Gastroesophageal sphincter (tissue), 4 donors: Measurements from ENCODE around the gene GRIK3. TPM values are rescaled to one million over a fixed set of nuclear protein-coding genes. Genes with fewer than 3 reads are reported as not detected.

Experiments
- ATAC-seq: fragments of 150-250 bp; one replicate; pipeline ENCODE4 v1.9.1; 2016; ENCODE audit warnings: mild to moderate bottlenecking, moderate library complexity
- H3K27ac ChIP-seq, 4 donors: fragments of 200-600 bp; sonication (generic) in 3 of 4; 1 replicate in 3 of 4; 2 replicates in 1 of 4; pipeline ENCODE4 v1.5.1; 2016 to 2019
- H3K27me3 ChIP-seq: fragments of 200-600 bp; sonication (generic); one replicate; pipeline ENCODE4 v1.5.1; 2019
- H3K36me3 ChIP-seq, 2 donors: fragments of 200-600 bp; sonication (generic); one replicate each; pipeline ENCODE4 v1.5.1; 2019; ENCODE audit warnings: control low read depth in 1 of 2
- H3K4me1 ChIP-seq, 3 donors: fragments of 200-600 bp; sonication (generic); 1 replicate in 2 of 3; 2 replicates in 1 of 3; pipeline ENCODE4 v1.5.1; 2016 to 2019; ENCODE audit warnings: control low read depth in 2 of 3
- H3K4me3 ChIP-seq, 2 donors: fragments of 200-600 bp; sonication (generic); one replicate each; pipeline ENCODE4 v1.5.1; 2019; ENCODE audit warnings: mild to moderate bottlenecking in 1 of 2, moderate library complexity in 1 of 2
- H3K9me3 ChIP-seq, 3 donors: fragments of 200-600 bp; sonication (generic); one replicate each; pipeline ENCODE4 v1.5.1; 2017 to 2019; ENCODE audit warnings: control low read depth in 2 of 3
- EP300 ChIP-seq: sonication (generic); formaldehyde crosslinking; IDR thresholded peaks from one replicate; pipeline ENCODE4 v1.6.1; 2017; ENCODE audit warnings: antibody characterized with exemption, mild to moderate bottlenecking
- POLR2A ChIP-seq, 2 donors: fragments of 450-650 bp; IDR thresholded peaks; one replicate each; pipeline ENCODE4 v1.6.1; 2017; ENCODE audit warnings: antibody characterized with exemption in 2 of 2, mild to moderate bottlenecking in 2 of 2, moderate library complexity in 1 of 2
- POLR2AphosphoS5 ChIP-seq: sonication (generic); formaldehyde crosslinking; IDR thresholded peaks from one replicate; pipeline ENCODE4 v1.6.1; 2017; ENCODE audit warnings: antibody characterized with exemption
- WGBS, 2 donors: methylation state at CpG; one replicate each; pipeline ENCODE4 v1.1.5; 2018; ENCODE audit warnings: low coverage in 1 of 2; 5-methylcytosine and 5-hydroxymethylcytosine counted together
- total RNA-seq, 4 donors: library from RNA; depleted of rRNA; stranded (reverse); fragments of >200 nt; gene quantifications; one replicate each; pipeline ENCODE4 v1.1.0, GENCODE V29; 2016
- TF ChIP-seq, protein P1 (sequence below), 4 experiments: fragments of 200-600 bp in 2 of 4; fragments of 450-650 bp in 2 of 4; sonication (generic) in 1 of 4; IDR thresholded peaks; one replicate each; pipeline ENCODE4 v1.5.1; 2017 to 2019; ENCODE audit warnings: antibody characterized with exemption in 4 of 4, mild to moderate bottlenecking in 2 of 4, moderate library complexity in 2 of 4

Gene GRIK3
- total RNA-seq, 4 donors from 2014 or later = 3.1 to 7.8 (median 5.0) TPM

DNA sequence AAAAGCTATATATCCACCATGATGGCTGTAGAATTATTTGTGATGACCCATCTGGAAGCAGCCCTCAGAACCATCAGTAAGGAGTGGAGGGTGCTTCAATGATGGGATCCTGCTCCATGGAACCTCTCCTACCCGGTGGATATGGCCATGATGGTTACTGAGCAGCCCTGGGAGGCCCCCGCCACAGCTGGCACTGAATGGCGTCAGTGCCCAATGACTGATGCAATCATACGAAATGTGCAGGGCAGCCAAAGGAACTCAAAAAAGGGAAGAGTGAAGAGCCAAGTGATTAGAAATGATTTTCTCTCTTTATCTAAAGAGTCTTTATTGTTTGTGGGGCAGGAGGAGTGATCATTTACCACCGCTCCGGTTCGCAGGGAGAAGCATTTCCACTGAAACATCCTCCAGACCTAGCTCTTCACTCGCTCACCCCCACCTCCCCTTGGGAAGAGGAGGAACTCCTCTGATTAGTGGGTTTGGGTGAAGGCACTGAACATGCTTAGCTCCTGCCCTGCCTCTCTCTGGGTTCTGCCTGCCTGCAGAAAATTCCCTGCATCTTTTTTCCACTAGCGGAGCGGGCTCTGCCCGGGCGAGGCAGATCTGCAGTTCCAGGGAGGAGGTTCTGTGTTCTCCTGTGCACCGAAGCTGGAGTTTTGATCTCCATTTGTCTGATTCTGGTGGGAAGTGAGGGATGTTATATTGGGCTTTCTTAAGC lies 260.3 kb downstream of the GRIK3 start:
- no peak for TF ChIP-seq POLR2AphosphoS5
- TF ChIP-seq, protein P1, sequence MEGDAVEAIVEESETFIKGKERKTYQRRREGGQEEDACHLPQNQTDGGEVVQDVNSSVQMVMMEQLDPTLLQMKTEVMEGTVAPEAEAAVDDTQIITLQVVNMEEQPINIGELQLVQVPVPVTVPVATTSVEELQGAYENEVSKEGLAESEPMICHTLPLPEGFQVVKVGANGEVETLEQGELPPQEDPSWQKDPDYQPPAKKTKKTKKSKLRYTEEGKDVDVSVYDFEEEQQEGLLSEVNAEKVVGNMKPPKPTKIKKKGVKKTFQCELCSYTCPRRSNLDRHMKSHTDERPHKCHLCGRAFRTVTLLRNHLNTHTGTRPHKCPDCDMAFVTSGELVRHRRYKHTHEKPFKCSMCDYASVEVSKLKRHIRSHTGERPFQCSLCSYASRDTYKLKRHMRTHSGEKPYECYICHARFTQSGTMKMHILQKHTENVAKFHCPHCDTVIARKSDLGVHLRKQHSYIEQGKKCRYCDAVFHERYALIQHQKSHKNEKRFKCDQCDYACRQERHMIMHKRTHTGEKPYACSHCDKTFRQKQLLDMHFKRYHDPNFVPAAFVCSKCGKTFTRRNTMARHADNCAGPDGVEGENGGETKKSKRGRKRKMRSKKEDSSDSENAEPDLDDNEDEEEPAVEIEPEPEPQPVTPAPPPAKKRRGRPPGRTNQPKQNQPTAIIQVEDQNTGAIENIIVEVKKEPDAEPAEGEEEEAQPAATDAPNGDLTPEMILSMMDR (IDR thresholded peaks at IDR 0.05) = no peak
- TF ChIP-seq POLR2A (IDR thresholded peaks at IDR 0.05) = no peak
- TF ChIP-seq EP300 = no peak
- 76 to 80% methylated on average over 7 to 11 of the region's 13 CpGs for WGBS, 2 donors
- ATAC-seq = no peak
- Histone ChIP-seq H3K27me3 (peaks cover 84% of the 10 kb centered on the region), H3K36me3 (no peaks in the 10 kb centered on the region), H3K4me3 (no peak overlapping the region), H3K9me3 (no peaks in the 10 kb centered on the region), H3K4me1 (no peaks in the 10 kb centered on the region), H3K27ac (no peak overlapping the region)

DNA sequence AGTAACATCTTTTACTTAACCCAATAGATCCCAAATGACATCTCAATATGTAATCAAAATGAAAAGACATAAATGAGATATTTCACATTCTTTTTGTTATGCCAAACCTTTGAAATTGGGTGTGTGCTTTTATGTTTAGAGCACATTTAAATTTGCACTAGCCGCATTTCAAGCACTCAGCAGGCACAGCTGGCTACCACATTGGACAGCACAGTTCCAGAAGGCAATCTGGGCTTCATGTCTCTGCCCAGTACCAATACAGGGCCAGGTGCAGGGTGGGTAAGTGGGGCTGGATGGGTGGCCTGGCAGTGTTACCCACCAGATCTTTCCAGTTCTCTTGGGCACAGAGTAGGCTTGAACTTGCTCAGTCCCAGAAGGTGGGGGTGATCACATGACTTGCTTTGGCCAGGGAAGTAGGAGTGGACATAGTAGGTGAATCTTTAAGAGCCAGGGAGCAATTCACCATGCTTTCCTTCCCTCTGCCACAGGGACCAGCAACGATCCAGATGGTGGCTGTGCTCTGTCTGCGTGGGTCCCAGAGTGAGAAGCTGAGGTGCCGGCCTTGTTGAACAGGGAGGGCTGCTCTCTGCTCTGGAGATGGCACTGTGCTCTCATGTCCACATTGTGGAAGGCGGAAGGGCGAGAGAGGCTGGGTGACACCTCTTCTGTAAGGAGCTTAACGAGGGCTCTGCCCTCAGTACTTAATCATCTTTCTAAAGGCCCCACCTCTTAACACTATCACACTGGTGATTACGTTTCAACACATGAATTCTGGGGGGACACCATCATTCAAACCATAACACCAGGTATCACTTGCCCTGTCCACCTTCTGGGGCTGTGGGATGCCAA lies 261.4 kb downstream of the GRIK3 start:
- H3K27me3 ChIP-seq = peaks cover 87% of the 10 kb centered on the region

DNA sequence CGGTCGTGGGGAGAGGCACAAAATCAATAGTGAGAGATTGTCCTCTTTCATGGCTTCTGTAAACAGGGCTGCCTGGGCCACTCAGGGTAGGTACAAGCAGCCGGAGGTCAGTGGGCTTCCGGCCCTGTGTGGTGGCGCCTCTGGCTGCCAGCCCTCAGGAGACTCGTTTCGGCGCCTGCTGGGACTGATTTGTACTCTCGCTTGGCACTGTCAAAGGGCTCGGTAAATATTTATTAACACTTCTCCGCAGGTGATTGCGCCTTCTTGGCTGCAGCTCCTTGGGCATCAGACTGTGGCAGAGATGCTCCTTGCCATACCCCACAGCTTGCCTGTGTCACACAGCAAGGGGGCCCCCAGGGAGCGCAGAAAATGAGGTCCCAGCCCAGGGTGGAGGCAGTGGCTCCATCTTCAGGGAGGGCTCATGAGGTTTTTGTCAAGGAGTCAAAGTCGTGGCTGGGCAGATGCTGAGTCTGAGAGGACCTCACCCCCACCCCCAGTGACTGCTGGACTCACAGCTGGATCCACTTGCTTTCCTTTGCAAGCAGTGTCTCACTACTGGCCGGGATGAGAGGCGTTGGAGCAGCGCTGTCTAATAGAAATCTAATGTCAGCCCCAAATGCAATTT lies 262.5 kb downstream of the GRIK3 start:
- peaks cover 84% of the 10 kb centered on the region for H3K27me3 ChIP-seq

More for the DNA sequence above, 261.4 kb downstream of the GRIK3 start:
- TF ChIP-seq POLR2AphosphoS5 (no peak), POLR2A (IDR thresholded peaks at IDR 0.05) (no peak), EP300 (no peak)
- TF ChIP-seq, protein P1 (IDR thresholded peaks at IDR 0.05) = no peak
- 79% methylated on average over 1 to 6 of the region's 8 CpGs for WGBS, 2 donors
- no peak overlapping the region for H3K27ac ChIP-seq
- no peak for ATAC-seq
- no peak overlapping the region for H3K4me3 ChIP-seq
- no peaks in the 10 kb centered on the region for H3K36me3 ChIP-seq
- H3K4me1 ChIP-seq = no peaks in the 10 kb centered on the region
- no peaks in the 10 kb centered on the region for H3K9me3 ChIP-seq

DNA sequence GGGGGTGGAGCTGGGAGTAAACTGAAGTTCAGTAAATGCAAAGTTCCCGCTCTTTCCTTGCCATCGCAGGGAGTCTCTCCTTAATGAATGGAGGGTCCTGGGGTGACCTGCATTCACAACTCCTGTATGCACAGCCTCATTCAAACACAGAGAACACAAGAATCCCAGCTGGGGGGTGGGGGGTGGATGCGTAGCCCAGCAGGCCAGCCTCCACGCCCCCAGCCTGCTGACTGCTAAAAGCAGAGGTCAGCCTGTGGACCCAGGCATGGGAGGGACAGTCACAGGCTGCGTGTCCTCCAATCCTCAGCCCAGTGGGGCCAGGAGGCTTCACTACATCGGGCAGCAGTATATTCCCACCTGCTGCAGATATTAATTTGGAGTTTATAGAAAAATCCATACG lies 263.1 kb downstream of the GRIK3 start:
- TF ChIP-seq POLR2AphosphoS5 = no peak
- no peak for TF ChIP-seq POLR2A (IDR thresholded peaks at IDR 0.05)
- TF ChIP-seq, protein P1 (IDR thresholded peaks at IDR 0.05) = no peak
- no peak for TF ChIP-seq EP300
- peaks cover 79% of the 10 kb centered on the region for H3K27me3 ChIP-seq
- no peak for ATAC-seq

More for the DNA sequence above, 262.5 kb downstream of the GRIK3 start:
- Histone ChIP-seq H3K9me3 (no peaks in the 10 kb centered on the region), H3K4me1 (no peaks in the 10 kb centered on the region), H3K27ac (no peak overlapping the region), H3K36me3 (no peaks in the 10 kb centered on the region), H3K4me3 (no peak overlapping the region)
- WGBS, 2 donors = no CpG with 5 or more reads among the region's 17 CpGs
- ATAC-seq = no peak
- TF ChIP-seq EP300 (no peak), POLR2AphosphoS5 (no peak), POLR2A (IDR thresholded peaks at IDR 0.05) (no peak)
- TF ChIP-seq, protein P1 (IDR thresholded peaks at IDR 0.05) = no peak

More for the DNA sequence above, 263.1 kb downstream of the GRIK3 start:
- Histone ChIP-seq H3K27ac (no peak overlapping the region), H3K4me3 (no peak overlapping the region), H3K9me3 (no peaks in the 10 kb centered on the region), H3K36me3 (no peaks in the 10 kb centered on the region), H3K4me1 (no peaks in the 10 kb centered on the region)
- 30 to 33% methylated on average over 2 to 6 of the region's 7 CpGs for whole genome bisulfite sequencing, 2 donors
